Uterus (tissue), 4 donors: ENCODE data around the gene SLC26A2. TPM values are rescaled to one million over a fixed set of nuclear protein-coding genes. Genes with fewer than 3 reads are reported as not detected.
A peak's percentile ranks its signal among the peaks of the same experiment; 100 is the strongest.

Source experiments
- DNase-seq, 2 donors: peaks; one replicate each; pipeline ENCODE4 v3.0.0-alpha.2; 2019 to 2020
- H3K27ac ChIP-seq, 2 donors: fragments of 200-600 bp; sonication (generic); 1 replicate in 1 of 2; 2 replicates in 1 of 2; pipeline ENCODE4 v1.5.1; 2016 to 2018
- H3K27me3 ChIP-seq, 2 donors: fragments of 200-600 bp; sonication (generic); one replicate each; pipeline ENCODE4 v1.5.1; 2018 to 2019; ENCODE audit warnings: control low read depth in 1 of 2
- H3K36me3 ChIP-seq, 2 donors: fragments of 200-600 bp; sonication (generic); one replicate each; pipeline ENCODE4 v1.5.1; 2019; ENCODE audit warnings: control low read depth in 1 of 2
- H3K4me1 ChIP-seq, 2 donors: fragments of 200-600 bp; sonication (generic); one replicate each; pipeline ENCODE4 v1.5.1; 2018 to 2019; ENCODE audit warnings: control low read depth in 1 of 2
- H3K4me3 ChIP-seq, 2 donors: fragments of 200-600 bp; sonication (generic); 1 replicate in 1 of 2; 2 replicates in 1 of 2; pipeline ENCODE4 v1.5.1; 2018 to 2019; ENCODE audit warnings: mild to moderate bottlenecking in 1 of 2
- H3K9me3 ChIP-seq, 2 donors: fragments of 200-600 bp; sonication (generic); one replicate each; pipeline ENCODE4 v1.5.1; 2019; ENCODE audit warnings: control low read depth in 1 of 2
- POLR2A ChIP-seq, 2 donors: fragments of 450-650 bp; IDR thresholded peaks; one replicate each; pipeline ENCODE4 v1.6.1; 2016; ENCODE audit warnings: antibody characterized with exemption in 2 of 2, mild to moderate bottlenecking in 1 of 2, moderate library complexity in 1 of 2
- intact Hi-C: fragments of 100-400 bp; cut with DNase I; formaldehyde crosslinking; loops from one replicate; pipeline ENCODE4 v1.15.1; 2023; ENCODE audit warnings: low total_unique reads
- total RNA-seq, 4 donors: library from RNA; depleted of rRNA in 3 of 4; stranded (reverse); fragments of >200 nt in 3 of 4; gene quantifications; one replicate each; pipeline versions ENCODE4 v1.1.0 to v1.2.4, GENCODE V29; 2014 to 2023
- TF ChIP-seq, protein P1 (sequence below), 4 experiments: fragments of 200-600 bp in 2 of 4; fragments of 450-650 bp in 2 of 4; sonication (generic) in 2 of 4; IDR thresholded peaks; one replicate each; pipeline ENCODE4 v1.5.1; 2016 to 2019; ENCODE audit warnings: antibody characterized with exemption in 4 of 4, mild to moderate bottlenecking in 2 of 4, moderate library complexity in 1 of 4
- donor health status: DM: yes; HTN: yes; CAD: no.

The SLC26A2 gene
- total RNA-seq, 4 donors from 2014 or later: 4.6 to 42.9 (median 15.6) TPM

DNA sequence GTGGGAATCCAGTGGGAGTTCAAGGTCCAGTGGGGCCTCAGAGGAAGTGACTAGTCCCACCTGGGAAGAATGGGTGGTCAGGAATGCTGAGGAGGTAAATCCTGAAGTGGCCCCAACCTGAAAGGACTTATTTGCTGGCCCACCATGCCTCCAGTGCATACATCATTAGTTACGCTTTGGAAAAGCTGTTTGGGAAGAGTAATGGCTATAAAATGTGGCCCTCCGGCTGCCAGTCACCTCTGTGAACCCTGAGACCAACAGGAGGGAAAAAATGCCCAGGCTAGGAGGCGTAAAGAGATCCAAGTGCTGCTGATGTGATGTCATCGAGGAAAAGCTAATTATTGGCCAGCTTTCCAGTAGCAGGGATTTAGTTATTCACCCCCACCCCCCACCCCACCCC is 2.7 kb upstream of the SLC26A2 start:
- no peak overlapping the region for H3K27ac ChIP-seq
- intact Hi-C loops: no loop called here
- no peak for TF ChIP-seq POLR2A (IDR thresholded peaks at IDR 0.05)
- TF ChIP-seq, protein P1, sequence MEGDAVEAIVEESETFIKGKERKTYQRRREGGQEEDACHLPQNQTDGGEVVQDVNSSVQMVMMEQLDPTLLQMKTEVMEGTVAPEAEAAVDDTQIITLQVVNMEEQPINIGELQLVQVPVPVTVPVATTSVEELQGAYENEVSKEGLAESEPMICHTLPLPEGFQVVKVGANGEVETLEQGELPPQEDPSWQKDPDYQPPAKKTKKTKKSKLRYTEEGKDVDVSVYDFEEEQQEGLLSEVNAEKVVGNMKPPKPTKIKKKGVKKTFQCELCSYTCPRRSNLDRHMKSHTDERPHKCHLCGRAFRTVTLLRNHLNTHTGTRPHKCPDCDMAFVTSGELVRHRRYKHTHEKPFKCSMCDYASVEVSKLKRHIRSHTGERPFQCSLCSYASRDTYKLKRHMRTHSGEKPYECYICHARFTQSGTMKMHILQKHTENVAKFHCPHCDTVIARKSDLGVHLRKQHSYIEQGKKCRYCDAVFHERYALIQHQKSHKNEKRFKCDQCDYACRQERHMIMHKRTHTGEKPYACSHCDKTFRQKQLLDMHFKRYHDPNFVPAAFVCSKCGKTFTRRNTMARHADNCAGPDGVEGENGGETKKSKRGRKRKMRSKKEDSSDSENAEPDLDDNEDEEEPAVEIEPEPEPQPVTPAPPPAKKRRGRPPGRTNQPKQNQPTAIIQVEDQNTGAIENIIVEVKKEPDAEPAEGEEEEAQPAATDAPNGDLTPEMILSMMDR (IDR thresholded peaks at IDR 0.05): no peak
- H3K4me3 ChIP-seq: no peak overlapping the region
- H3K27me3 ChIP-seq: no peaks in the 10 kb centered on the region
- no peaks in the 10 kb centered on the region for H3K4me1 ChIP-seq
- no peaks in the 10 kb centered on the region for H3K9me3 ChIP-seq
- H3K36me3 ChIP-seq: no peaks in the 10 kb centered on the region
- no peak for DNase-seq

DNA sequence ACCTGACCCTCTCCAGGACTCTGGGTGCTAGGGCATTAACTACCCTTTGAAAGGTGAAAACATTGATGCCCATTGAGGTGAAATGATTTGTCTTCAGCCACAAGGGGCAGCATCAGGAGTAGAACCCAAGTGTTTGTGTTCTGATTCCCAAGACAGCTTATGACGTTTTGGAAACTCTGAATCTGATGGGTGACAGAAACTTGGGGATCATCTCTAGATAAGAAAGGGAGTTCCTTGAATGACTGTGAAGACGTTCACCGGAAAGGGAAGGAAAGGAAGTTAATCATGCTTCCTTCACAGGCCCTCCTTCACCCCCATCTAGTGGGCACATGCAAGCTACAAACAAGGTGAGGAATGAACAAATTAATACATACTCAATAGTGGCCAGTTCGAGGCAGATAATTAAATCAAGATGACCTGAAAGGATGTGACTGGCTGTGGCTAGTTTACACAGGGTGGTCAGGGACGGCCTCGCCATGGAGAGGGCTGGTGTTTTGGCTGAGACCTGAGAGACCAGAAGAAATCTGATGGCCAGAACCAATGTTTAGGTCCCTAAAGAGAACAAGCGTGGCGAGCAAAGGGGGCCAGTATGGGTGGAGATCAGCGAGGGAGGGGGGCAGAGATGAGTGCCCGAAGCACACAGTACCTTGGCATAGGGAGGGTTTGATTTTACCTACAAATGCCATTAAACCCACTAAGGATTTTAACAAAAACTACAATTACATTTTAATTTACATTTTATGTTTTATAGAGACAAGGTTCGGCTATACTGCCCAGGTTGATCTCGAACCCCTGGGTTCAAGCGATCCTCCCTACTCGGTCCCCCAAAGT is 937 bp upstream of the SLC26A2 start:
- intact Hi-C loops: no loop called here
- no peak for DNase-seq
- Histone ChIP-seq H3K36me3 (no peaks in the 10 kb centered on the region), H3K27ac (peak overlapping the region; percentile 87 to 90), H3K27me3 (no peaks in the 10 kb centered on the region), H3K4me1 (no peaks in the 10 kb centered on the region), H3K9me3 (no peaks in the 10 kb centered on the region), H3K4me3 (peak overlapping the region; percentile 82 to 95)
- TF ChIP-seq POLR2A (IDR thresholded peaks at IDR 0.05): no peak
- TF ChIP-seq, protein P1 (IDR thresholded peaks at IDR 0.05): peak in 3 of 4 experiments; percentile 28 to 49 (median 31)

DNA sequence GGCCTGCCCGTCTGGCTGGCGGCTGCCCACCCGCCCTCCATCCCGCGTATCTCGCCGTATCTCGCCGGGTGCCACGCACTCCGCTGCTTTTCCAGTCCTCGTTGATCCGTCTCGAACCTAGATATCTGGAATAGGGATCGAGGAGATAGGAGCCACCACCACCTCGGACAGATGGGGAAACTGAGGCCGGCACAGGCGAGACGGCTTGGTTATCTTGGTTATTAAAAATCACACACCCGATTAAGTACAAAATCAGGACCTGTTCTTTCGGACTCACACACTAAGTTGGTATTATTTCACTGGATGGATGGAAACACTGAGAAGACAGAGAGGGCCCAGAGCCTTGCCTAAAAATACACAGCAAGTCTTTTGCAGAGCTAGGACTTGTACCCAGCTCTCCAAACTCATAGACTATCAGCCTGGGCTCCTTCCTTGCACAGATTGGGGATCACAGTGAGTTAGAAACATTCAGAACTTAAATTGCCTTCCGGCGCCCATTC is 678 bp downstream of the SLC26A2 start:
- peak overlapping the region; percentile 82 to 95 for H3K4me3 ChIP-seq
- no peaks in the 10 kb centered on the region for H3K36me3 ChIP-seq
- DNase-seq: no peak
- intact Hi-C loops: no loop called here
- peak overlapping the region; percentile 87 to 88 for H3K27ac ChIP-seq
- H3K4me1 ChIP-seq: no peaks in the 10 kb centered on the region
- no peaks in the 10 kb centered on the region for H3K27me3 ChIP-seq
- no peak for TF ChIP-seq POLR2A (IDR thresholded peaks at IDR 0.05)
- TF ChIP-seq, protein P1 (IDR thresholded peaks at IDR 0.05): no peak
- H3K9me3 ChIP-seq: no peaks in the 10 kb centered on the region

DNA sequence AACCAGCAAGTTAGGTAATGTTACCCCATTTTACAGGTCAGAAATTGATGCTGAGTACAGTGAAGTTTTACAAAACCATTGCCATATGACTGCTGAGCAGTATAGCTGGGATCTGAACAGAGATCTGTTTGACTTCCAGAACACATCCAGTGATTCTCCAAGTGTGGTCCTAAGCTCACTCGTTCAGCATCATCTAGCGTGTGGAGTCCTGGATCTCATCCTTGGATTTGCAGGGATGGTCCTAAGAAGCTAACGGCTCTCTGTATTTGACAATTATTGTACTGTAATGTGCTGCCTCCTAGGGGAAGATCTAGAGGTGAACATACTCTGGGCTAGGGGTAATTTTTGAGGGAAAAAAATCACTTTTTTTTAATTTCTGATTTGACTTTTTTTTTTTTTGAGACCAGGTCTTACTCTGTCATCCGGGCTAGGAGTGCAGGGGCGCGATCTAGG is 1.4 kb downstream of the SLC26A2 start:
- H3K9me3 ChIP-seq: no peaks in the 10 kb centered on the region
- no peak for TF ChIP-seq POLR2A (IDR thresholded peaks at IDR 0.05)
- TF ChIP-seq, protein P1 (IDR thresholded peaks at IDR 0.05): peak in 1 of 4 experiments; percentile 11
- intact Hi-C loops: no loop called here
- H3K27me3 ChIP-seq: no peaks in the 10 kb centered on the region
- no peaks in the 10 kb centered on the region for H3K36me3 ChIP-seq
- no peak overlapping the region for H3K4me3 ChIP-seq
- H3K27ac ChIP-seq: peak overlapping the region in 1 of 2 donors; percentile 87
- no peak for DNase-seq
- H3K4me1 ChIP-seq: no peaks in the 10 kb centered on the region

DNA sequence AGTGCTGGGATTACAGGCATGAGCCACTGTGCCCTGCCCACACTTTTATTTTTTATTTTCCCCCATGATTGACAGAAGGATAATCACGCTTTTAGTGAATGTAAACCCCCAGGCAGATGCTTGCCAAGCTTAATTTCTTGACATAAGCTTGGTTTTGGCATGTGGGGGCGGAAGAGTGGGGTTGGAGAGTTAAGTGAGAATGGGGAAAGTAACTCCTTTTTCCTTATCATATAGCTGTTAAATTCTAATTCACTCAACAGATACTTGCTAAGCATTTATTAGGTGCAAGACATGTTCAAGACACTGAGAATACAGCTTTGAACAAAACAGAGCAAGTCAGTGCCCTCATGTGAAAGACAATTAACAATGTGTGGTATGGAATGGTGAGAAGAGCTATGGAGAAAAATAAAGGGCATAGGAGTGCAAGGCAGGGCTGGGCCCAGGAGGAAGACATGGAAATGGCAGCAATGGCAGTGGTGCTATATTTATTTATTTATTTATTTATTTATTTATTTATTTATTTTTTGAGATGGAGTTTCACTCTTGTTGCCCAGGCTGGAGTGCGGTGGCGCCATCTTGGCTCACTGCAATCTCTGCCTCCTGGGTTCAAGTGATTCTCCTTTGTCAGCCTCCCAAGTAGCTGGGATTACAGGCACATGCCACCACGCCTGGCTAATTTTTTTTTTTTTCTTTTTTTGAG is 2.2 kb downstream of the SLC26A2 start:
- Histone ChIP-seq H3K4me3 (no peak overlapping the region), H3K9me3 (no peaks in the 10 kb centered on the region), H3K4me1 (no peaks in the 10 kb centered on the region), H3K27ac (no peak overlapping the region), H3K36me3 (no peaks in the 10 kb centered on the region), H3K27me3 (no peaks in the 10 kb centered on the region)
- TF ChIP-seq POLR2A (IDR thresholded peaks at IDR 0.05): no peak
- TF ChIP-seq, protein P1 (IDR thresholded peaks at IDR 0.05): no peak
- no peak for DNase-seq
- intact Hi-C loops: no loop called here
